GM12892 (cell line): ENCODE measurements around the gene B4GALNT1.

ENCODE experiments used
- POLR2A ChIP-seq: IDR thresholded peaks from 2 replicates; pipeline ENCODE4 v1.6.1; 2011; ENCODE audit warnings: low read depth, low read length, control low read depth
- POLR2AphosphoS5 ChIP-seq: IDR thresholded peaks from 2 replicates; pipeline ENCODE4 v1.6.1; 2011; ENCODE audit warnings: low read depth, low read length, control low read depth

DNA sequence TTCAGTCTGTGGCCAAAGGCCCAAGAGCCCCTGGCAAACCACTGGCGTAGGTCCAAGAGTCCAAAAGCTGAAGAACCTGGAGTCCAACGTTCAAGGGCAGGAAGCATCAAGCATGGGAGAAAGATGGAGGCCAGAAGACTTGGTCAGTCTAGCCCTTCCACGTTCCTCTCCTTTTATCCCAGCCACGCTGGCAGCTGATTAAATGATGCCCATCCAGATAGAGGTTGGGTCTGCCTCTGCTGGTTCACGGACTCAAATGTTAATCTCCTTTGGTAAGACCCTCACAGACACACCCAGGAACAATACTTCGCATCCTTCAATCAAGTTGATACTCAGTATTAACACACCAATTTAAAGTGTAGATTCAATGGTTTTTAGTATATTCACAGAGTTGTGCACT is 39.8 kb upstream of the B4GALNT1 start:
- TF ChIP-seq POLR2A (no peak), POLR2AphosphoS5 (no peak)
